ENCODE data around the gene LAMA5.

DNA sequence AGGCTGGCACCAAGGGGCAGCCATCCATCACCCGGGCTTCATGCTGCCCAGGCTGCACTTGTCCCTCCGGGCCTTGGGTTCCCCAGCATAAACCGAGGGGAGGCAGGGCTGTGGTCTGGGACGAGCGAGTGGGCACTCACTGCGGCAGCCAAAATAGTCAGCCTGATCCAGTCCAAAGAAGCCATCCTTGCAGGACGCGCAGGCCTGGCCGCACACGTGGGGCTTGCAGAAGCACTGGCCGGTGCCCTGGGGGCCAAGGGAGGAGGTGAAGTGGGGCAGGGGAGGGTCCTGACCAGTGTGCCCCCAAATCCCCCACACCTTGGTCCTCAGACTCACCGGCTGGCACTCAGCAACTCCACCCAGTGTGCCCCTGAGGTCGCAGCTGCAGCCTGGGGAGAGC lies 32.2 kb downstream of the LAMA5 start:
- TF ChIP-seq, protein P1, sequence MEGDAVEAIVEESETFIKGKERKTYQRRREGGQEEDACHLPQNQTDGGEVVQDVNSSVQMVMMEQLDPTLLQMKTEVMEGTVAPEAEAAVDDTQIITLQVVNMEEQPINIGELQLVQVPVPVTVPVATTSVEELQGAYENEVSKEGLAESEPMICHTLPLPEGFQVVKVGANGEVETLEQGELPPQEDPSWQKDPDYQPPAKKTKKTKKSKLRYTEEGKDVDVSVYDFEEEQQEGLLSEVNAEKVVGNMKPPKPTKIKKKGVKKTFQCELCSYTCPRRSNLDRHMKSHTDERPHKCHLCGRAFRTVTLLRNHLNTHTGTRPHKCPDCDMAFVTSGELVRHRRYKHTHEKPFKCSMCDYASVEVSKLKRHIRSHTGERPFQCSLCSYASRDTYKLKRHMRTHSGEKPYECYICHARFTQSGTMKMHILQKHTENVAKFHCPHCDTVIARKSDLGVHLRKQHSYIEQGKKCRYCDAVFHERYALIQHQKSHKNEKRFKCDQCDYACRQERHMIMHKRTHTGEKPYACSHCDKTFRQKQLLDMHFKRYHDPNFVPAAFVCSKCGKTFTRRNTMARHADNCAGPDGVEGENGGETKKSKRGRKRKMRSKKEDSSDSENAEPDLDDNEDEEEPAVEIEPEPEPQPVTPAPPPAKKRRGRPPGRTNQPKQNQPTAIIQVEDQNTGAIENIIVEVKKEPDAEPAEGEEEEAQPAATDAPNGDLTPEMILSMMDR (IDR thresholded peaks at IDR 0.05): no peak
- TF ChIP-seq EP300 (IDR thresholded peaks at IDR 0.05): no peak

Data from ovary (tissue), 3 donors.